Fibroblast of lung (primary cell): ENCODE measurements around the gene TEX29.

ENCODE experiments used
- EZH2 ChIP-seq: IDR thresholded peaks from 2 replicates; pipeline ENCODE4 v1.5.1; 2012; ENCODE audit warnings: low read length, control low read depth, mild to moderate bottlenecking; ENCODE audit errors: missing control alignments
- TF ChIP-seq, protein P1 (sequence below), 2 donors: IDR thresholded peaks in 1 of 2; conservative IDR thresholded peaks in 1 of 2; 1 replicate in 1 of 2; 2 replicates in 1 of 2; pipeline ENCODE4 v1.5.1; 2011 to 2012; ENCODE audit warnings: low read length in 2 of 2, control low read depth in 1 of 2, inconsistent platforms in 1 of 2, low read depth in 1 of 2, mild to moderate bottlenecking in 1 of 2

DNA sequence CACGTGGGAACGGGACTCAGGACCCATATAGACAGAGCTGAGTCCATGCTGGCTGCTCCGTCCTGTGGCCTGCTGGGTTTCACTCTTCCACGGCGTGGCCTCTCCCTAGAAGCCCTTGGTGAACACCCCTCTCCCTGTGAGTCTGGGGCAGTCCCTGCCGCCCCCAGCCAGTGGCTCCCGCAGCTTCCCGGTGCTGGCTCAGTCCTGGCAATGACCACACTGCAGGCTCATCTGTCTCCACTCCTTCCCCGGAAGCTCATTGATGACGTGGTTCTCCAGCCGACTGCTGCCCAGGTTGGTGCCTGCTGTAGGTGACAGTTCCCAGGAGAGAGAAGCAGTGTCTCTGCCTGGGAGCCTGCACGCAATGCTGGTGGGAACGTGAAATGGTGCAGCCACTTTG, 2.1 kb upstream of the TEX29 start:
- TF ChIP-seq, protein P1, sequence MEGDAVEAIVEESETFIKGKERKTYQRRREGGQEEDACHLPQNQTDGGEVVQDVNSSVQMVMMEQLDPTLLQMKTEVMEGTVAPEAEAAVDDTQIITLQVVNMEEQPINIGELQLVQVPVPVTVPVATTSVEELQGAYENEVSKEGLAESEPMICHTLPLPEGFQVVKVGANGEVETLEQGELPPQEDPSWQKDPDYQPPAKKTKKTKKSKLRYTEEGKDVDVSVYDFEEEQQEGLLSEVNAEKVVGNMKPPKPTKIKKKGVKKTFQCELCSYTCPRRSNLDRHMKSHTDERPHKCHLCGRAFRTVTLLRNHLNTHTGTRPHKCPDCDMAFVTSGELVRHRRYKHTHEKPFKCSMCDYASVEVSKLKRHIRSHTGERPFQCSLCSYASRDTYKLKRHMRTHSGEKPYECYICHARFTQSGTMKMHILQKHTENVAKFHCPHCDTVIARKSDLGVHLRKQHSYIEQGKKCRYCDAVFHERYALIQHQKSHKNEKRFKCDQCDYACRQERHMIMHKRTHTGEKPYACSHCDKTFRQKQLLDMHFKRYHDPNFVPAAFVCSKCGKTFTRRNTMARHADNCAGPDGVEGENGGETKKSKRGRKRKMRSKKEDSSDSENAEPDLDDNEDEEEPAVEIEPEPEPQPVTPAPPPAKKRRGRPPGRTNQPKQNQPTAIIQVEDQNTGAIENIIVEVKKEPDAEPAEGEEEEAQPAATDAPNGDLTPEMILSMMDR (conservative IDR thresholded peaks at IDR 0.05 in 1 of 2, IDR thresholded peaks at IDR 0.05 in 1 of 2; ENCODE audit: low read depth in 1 of 2, low read length in 2 of 2), result no peak
- no peak for TF ChIP-seq EZH2
